DLD1 (cell line): Measurements from ENCODE around the gene POLR2I.
"Not testable (repeated sequence)": the region's sequence is repeated elsewhere in the genome, so short reads cannot be mapped to it uniquely, and the experiment has no call there.

Experiments used
- in situ Hi-C: cut with HindIII; loops from 2 replicates; pipeline ENCODE4 v1.10.0; 2017; ENCODE audit warnings: low sequenced_read_pairs

Gene POLR2I

GRCh38 chr19:36134867-36135266 lies 20.2 kb upstream of the POLR2I start:
- in situ Hi-C loops, result not testable (repeated sequence)

DNA sequence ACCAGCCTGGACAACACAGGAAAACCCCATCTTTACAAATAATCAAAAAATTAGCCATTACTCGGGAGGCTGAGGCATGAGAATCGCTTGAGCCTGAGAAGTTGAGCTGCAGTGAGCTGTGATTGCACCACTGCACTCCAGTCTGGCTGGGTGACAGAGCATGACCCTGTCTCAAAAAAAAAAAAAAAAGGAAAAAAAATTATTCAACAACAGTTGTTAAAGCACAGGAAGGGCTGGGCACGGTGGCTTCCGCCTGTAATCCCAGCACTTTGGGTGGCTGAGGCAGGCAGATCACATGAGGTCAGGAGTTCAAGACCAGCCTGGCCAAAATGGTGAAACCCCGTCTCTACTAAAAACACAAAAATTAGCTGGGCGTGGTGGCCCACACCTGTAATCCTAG lies 16.5 kb upstream of the POLR2I start:
- in situ Hi-C loops, result not testable (repeated sequence)

GRCh38 chr19:36128392-36128736 lies 13.7 kb upstream of the POLR2I start:
- in situ Hi-C loops, result no loop called here

DNA sequence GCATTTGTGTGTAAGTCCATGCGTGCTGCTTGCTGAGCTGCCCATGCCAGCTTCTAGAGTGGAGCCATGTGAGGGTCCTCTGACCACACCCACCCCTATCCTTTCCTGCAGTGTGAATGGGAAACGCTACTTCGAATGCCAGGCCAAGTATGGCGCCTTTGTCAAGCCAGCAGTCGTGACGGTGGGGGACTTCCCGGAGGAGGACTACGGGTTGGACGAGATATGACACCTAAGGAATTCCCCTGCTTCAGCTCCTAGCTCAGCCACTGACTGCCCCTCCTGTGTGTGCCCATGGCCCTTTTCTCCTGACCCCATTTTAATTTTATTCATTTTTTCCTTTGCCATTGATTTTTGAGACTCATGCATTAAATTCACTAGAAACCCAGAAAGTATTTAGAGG lies 10.9 kb upstream of the POLR2I start:
- in situ Hi-C loops, result no loop called here

- in situ Hi-C loops, result no loop called here
Measured at GRCh38 chr19:36121486-36122124, 6.9 kb upstream of the POLR2I start.

GRCh38 chr19:36120984-36121358 lies 6.3 kb upstream of the POLR2I start:
- in situ Hi-C loops, result no loop called here

GRCh38 chr19:36120092-36120983 lies 5.7 kb upstream of the POLR2I start:
- in situ Hi-C loops, result no loop called here

DNA sequence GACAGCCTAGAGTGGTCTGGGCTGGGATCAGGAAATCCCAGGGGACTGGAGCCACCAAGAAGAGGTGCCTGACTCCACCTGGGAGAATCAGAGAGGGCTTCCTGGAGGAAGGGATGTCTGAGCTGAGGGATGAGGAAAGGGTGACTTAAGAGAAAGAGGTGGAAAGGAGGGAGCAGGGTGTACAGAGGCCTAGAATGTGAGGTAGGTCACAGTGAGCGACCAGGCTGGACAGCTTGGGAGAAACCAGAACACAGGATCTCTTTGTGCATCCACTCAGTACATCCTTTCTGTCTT lies 1.6 kb upstream of the POLR2I start:
- in situ Hi-C loops, result no loop called here

DNA sequence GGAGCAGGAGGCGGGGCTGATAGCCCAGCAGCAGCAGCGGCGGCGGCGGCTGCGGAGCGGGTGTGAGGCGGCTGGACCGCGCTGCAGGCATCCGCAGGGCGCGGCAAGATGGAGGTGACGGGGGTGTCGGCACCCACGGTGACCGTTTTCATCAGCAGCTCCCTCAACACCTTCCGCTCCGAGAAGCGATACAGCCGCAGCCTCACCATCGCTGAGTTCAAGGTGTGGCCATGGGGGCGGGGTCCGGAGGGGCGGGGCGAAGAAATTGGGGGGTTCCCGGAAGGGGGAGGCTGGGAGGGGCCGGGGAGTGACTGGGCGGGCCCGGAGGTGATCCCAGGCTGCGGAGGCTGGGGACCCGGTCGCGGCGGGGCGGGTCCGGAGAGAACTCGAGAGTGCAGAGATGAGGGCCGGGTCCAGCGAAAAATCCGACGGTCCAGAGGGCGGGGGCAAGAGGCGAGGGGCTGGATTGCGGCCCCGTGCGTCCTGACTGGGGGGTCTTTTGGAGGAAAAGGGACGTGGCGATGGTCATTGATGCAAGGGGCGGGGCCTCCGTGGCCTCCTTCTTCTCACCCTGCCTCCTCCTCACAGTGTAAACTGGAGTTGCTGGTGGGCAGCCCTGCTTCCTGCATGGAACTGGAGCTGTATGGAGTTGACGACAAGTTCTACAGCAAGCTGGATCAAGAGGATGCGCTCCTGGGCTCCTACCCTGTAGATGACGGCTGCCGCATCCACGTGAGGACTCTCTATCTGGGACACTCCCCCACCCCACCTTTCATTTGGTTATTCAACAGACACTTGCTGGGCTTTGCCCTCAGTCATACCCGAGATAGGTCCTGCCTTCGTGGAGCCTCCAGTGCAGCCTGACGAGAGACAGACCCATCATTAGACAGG lies 1.0 kb upstream of the POLR2I start, which contains the start of gene TBCB:
Gene TBCB, plus strand, starts transcription at position 16 of the 891 bp plus-strand sequence. Its CDS starts 93 bp downstream, at position 109.
- in situ Hi-C loops, result no loop called here

DNA sequence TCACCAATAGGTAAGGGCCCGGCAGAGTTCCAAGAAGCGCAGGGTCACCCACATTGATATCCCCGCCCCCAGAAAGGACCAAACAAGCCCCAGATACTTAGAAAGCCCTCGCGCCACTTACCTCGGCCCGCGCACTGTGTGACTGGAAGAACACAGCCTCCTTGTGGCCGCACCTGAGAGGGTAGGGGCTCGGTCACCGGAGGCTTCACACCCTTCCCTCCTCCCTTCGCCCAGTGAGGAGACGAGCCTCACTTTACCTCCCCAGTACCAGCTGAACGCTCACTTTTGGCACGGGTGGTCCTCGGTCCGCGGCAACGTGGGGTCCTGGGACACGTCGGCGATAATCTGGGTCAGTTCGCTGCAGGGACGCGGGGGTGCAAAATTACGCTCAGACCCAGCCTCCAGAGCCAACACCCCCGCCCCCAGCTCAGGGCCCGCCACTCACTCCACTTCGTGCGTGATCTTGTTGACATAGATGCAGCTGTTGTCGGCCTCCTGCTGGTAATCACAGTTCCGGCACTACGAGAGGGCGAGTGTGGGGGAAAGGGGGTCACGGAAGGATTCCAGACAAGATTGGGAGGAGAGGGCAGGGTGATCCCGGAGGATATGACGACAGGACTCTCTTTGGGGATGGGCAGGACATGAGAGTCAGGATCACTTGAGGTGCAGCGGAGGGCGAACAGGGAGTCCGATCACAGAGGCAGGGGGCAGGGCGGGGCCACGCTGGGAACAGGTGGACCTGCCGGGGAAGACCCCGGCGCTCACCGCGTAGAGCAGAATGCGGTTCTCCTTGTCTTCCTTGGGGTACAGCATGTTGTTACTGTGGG lies 568 bp downstream of the POLR2I start:
- in situ Hi-C loops, result no loop called here

DNA sequence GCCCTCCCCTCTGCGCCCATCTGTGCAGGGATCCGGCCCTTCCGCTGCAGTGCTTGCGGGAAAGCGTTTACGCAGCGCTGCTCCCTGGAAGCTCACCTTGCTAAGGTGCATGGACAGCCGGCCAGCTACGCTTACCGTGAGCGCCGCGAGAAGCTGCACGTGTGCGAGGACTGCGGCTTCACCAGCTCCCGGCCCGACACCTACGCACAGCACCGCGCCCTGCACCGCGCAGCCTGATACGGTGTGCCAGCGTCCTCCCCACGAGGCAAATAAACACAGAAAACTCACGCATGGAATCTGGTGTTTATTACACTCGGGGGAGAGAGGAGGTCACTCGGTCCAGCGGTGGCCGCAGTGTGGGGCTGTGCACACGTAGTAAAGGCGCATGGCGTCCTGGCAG lies 1.2 kb downstream of the POLR2I start:
- in situ Hi-C loops, result no loop called here

- in situ Hi-C loops, result no loop called here
Measured at GRCh38 chr19:36112678-36113077, 2.0 kb downstream of the POLR2I start.

- in situ Hi-C loops, result no loop called here
Measured at GRCh38 chr19:36111200-36111539, 3.5 kb downstream of the POLR2I start.

- in situ Hi-C loops, result no loop called here
Measured at GRCh38 chr19:36110487-36111199, 4.0 kb downstream of the POLR2I start, which contains the start of gene OVOL3. OVOL3 (plus strand) TSS chr19:36111143; CDS start chr19:36111203, 60 bp downstream.

GRCh38 chr19:36108684-36109083 lies 6.0 kb downstream of the POLR2I start:
- in situ Hi-C loops, result no loop called here

DNA sequence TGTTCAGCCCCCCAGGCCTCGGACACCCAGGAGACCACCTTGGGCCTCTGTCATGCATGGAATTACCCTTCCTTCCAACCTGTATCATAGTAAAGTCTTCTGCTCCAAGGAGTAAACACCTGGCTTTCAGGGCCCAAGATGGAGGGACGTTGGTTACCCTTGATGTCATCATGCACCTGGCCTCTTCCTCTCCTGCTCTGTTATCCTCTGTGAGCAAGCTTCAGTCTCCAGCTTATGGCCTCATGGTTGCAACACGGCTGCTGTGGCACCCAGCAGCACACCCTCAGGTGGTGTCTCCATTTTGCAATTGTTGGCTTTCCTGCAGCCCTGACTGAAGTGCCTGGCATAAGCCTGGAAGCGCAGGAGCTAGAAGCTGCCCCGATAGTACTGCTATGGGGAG lies 7.7 kb downstream of the POLR2I start:
- in situ Hi-C loops, result no loop called here

DNA sequence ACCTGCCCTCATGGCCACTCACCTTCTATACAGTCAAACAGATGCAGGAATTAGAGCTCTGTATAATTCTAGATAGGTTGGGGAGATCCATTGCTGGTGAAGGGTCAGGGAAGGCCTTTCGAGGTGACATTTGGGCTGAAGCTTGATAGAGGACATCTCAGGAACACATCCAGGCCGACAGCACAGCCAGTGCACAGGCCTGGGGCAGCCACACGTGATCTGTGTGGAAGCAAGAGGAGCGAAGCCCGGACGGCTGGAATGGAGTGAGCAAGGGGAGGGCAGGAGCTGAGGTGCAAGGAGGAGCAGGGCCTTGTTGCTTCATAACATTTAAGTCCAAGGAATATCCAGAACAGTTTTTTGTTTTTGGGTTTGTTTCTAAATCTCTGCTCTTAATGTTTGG lies 8.2 kb downstream of the POLR2I start:
- in situ Hi-C loops, result no loop called here

GRCh38 chr19:36103842-36104552 lies 10.7 kb downstream of the POLR2I start:
- in situ Hi-C loops, result no loop called here

DNA sequence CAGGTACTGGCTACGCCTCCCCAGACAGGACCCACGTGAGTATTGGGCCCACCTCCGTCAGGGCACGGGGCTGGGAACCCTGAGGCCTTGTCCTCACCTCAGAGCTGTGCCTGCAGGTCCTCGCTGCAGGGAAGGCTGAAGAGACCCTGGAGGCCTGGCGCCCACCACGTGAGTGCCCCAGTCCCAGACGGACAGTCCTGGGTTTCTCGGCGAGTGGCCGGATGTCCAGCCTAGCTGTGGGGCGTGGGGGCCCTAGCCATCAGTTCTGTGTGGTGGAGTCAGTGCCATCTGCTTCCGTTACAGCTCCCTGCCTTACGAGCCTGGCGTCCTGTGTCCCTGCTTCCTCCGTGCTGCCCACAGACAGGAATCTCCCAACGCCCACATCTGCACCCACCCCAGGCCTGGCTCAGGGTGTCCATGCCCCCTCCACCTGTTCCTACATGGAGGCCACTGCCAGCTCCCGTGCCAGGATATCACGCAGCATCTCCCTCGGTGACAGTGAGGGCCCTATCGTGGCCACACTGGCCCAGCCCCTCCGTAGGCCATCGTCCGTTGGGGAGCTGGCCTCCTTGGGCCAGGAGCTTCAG lies 11.5 kb downstream of the POLR2I start:
- in situ Hi-C loops, result no loop called here
